H1 (cell line): ENCODE data around the gene NODAL. TPM values are rescaled to one million over a fixed set of nuclear protein-coding genes. Genes with fewer than 3 reads are reported as not detected.

ENCODE experiments used
- NRF1 ChIP-seq: IDR thresholded peaks from 2 replicates; pipeline ENCODE4 v1.6.1; 2011; ENCODE audit warnings: mild to moderate bottlenecking, low read depth, low read length, improper control_type of control experiment
- POLR2AphosphoS5 ChIP-seq: IDR thresholded peaks from 2 replicates; pipeline ENCODE4 v1.6.1; 2011; ENCODE audit warnings: low read depth, low read length
- TAF1 ChIP-seq: IDR thresholded peaks from 2 replicates; pipeline ENCODE4 v1.6.1; 2011; ENCODE audit warnings: mild to moderate bottlenecking, low read depth, low read length
- TAF7 ChIP-seq: optimal IDR thresholded peaks from 2 replicates; pipeline ENCODE3; 2011; ENCODE audit warnings: low read depth, mild to moderate bottlenecking, inconsistent platforms, low read length, moderate library complexity, borderline replicate concordance
- polyA plus RNA-seq, 7 experiments: library from polyadenylated mRNA; depleted of rRNA in 3 of 7; stranded (reverse) in 5 of 7; unstranded in 2 of 7; fragments of >200 nt in 5 of 7; fragments of 200-250 nt in 2 of 7; gene quantifications; 1 replicate in 5 of 7; 2 replicates in 1 of 7; 4 replicates in 1 of 7; pipeline versions ENCODE4 v1.2.1 to v1.2.3, GENCODE V29; 2011 to 2013; ENCODE audit warnings: missing spikeins in 2 of 7, mixed read lengths in 2 of 7
- total RNA-seq: library from RNA; stranded (reverse); fragmentation: NEBNext Ultra II Directional; extraction: Animal tissue kit (Norgen Biotek cat#: 25700); gene quantifications from 2 replicates; pipeline ENCODE4 v1.2.1, GENCODE V29; 2021

Gene NODAL
- total and polyA plus RNA-seq, 2 of the 8 experiments (the other 6 are each of a cell fraction or from before 2014, with no cell fraction given) = 2.0 to 7.3 TPM

- no peak for TF ChIP-seq TAF1
- TF ChIP-seq NRF1 = no peak
- no peak for TF ChIP-seq POLR2AphosphoS5
- TF ChIP-seq TAF7 = no peak
Measured at GRCh38 chr10:70457759-70458305, 16.4 kb upstream of the NODAL start (continued).
